ENCODE measurements around the gene TXLNG.

- TF ChIP-seq POLR2A (IDR thresholded peaks at IDR 0.05), result no peak
- TF ChIP-seq, protein P1, sequence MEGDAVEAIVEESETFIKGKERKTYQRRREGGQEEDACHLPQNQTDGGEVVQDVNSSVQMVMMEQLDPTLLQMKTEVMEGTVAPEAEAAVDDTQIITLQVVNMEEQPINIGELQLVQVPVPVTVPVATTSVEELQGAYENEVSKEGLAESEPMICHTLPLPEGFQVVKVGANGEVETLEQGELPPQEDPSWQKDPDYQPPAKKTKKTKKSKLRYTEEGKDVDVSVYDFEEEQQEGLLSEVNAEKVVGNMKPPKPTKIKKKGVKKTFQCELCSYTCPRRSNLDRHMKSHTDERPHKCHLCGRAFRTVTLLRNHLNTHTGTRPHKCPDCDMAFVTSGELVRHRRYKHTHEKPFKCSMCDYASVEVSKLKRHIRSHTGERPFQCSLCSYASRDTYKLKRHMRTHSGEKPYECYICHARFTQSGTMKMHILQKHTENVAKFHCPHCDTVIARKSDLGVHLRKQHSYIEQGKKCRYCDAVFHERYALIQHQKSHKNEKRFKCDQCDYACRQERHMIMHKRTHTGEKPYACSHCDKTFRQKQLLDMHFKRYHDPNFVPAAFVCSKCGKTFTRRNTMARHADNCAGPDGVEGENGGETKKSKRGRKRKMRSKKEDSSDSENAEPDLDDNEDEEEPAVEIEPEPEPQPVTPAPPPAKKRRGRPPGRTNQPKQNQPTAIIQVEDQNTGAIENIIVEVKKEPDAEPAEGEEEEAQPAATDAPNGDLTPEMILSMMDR (IDR thresholded peaks at IDR 0.05), result no peak
These were observed 18.7 kb downstream of the TXLNG start for GRCh38 chrX:16804923-16805464.

Measured in ovary (tissue), 3 donors.